PC-9 (cell line): ENCODE results near the gene MAP2K1. TPM values are rescaled to one million over a fixed set of nuclear protein-coding genes. Genes with fewer than 3 reads are reported as not detected.
"Not testable (repeated sequence)": the region's sequence is repeated elsewhere in the genome, so short reads cannot be mapped to it uniquely, and the experiment has no call there.

Experiments used
- BruUV-seq: library from RNA; stranded (reverse); fragments of 400-500 nt; replicated peaks from 2 replicates; lab custom pipeline; 2021; lab: Mats Ljungman, UMichigan
- CTCF ChIA-PET: fragments of 300-600 bp; sonication (Branson Sonifier 250); formaldehyde crosslinking; loops from one replicate; lab custom pipeline; 2022; ENCODE audit warnings: antibody characterized with exemption; lab: Charles Lee
- POLR2A ChIA-PET: fragments of 300-600 bp; sonication (Branson Sonifier 250); formaldehyde crosslinking; loops from one replicate; lab custom pipeline; 2022; ENCODE audit warnings: antibody characterized with exemption; ENCODE audit not compliant: unreplicated experiment; lab: Charles Lee
- DNase-seq, 2 experiments: peaks; one replicate each; pipeline versions ENCODE4 v3.0.0 to v3.0.0-alpha.2; 2015 to 2022; ENCODE audit warnings: mixed read lengths in 1 of 2
- H2AFZ ChIP-seq: fragments of 200-600 bp; sonication (generic); 2 replicates; pipeline ENCODE4 v1.8.1; 2017; ENCODE audit warnings: antibody characterized with exemption
- H3F3A ChIP-seq: fragments of 200-600 bp; sonication (generic); 2 replicates; pipeline ENCODE4 v1.8.1; 2017; ENCODE audit warnings: antibody characterized with exemption, mild to moderate bottlenecking, low read depth; ENCODE audit not compliant: insufficient read depth
- H3K27ac ChIP-seq: fragments of 200-600 bp; sonication (generic); 2 replicates; pipeline ENCODE4 v1.6.1; 2016; ENCODE audit warnings: mixed run types
- H3K27me3 ChIP-seq: fragments of 200-600 bp; sonication (generic); 2 replicates; pipeline ENCODE4 v1.6.1; 2016; ENCODE audit warnings: low read depth, mixed run types; ENCODE audit not compliant: insufficient read depth
- H3K36me3 ChIP-seq: fragments of 200-600 bp; sonication (generic); 2 replicates; pipeline ENCODE4 v1.6.1; 2016; ENCODE audit warnings: low read depth, mixed run types
- H3K4me1 ChIP-seq: fragments of 200-600 bp; sonication (generic); replicated peaks from 2 replicates; pipeline ENCODE4 v1.6.1; 2016; ENCODE audit warnings: mixed run types; ENCODE audit not compliant: insufficient read depth
- H3K4me2 ChIP-seq: fragments of 200-600 bp; sonication (generic); 2 replicates; pipeline ENCODE4 v1.6.1; 2017; ENCODE audit warnings: mixed run types
- H3K4me3 ChIP-seq: fragments of 200-600 bp; sonication (generic); 2 replicates; pipeline ENCODE4 v1.6.1; 2016; ENCODE audit warnings: mixed run types
- H3K79me2 ChIP-seq: fragments of 200-600 bp; sonication (generic); 2 replicates; pipeline ENCODE4 v1.6.1; 2017; ENCODE audit warnings: low read depth, mixed run types
- H3K9me2 ChIP-seq: fragments of 200-600 bp; sonication (generic); 2 replicates; pipeline ENCODE4 v1.8.1; 2017; ENCODE audit warnings: mild to moderate bottlenecking; ENCODE audit not compliant: insufficient read depth
- H3K9me3 ChIP-seq: fragments of 200-600 bp; sonication (generic); 2 replicates; pipeline ENCODE4 v1.8.1; 2016; ENCODE audit warnings: low read depth; ENCODE audit not compliant: insufficient read depth
- H4K20me1 ChIP-seq: fragments of 200-600 bp; sonication (generic); 2 replicates; pipeline ENCODE4 v1.8.1; 2017; ENCODE audit not compliant: insufficient read depth
- CTCF ChIP-seq: fragments of 200-600 bp; sonication (generic); conservative IDR thresholded peaks from 2 replicates; pipeline ENCODE4 v1.6.1; 2017; ENCODE audit warnings: mixed run types, antibody characterized with exemption, mild to moderate bottlenecking, moderate library complexity
- EZH2 ChIP-seq: fragments of 200-600 bp; sonication (generic); IDR thresholded peaks from 2 replicates; pipeline ENCODE4 v1.8.0; 2017; ENCODE audit warnings: antibody characterized with exemption, low read depth
- intact Hi-C: fragments of 100-400 bp; cut with micrococcal nuclease; formaldehyde crosslinking; loops from one replicate; pipeline ENCODE4 v1.10.0; 2022; ENCODE audit not compliant: unreplicated experiment
- total RNA-seq: library from RNA; stranded (reverse); gene quantifications from 2 replicates; pipeline ENCODE4 v1.2.3, GENCODE V29; 2021

MAP2K1 gene
- total RNA-seq, 1 experiment from 2014 or later = 78.6 TPM

GRCh38 chr15:66462627-66463026 lies 75.9 kb downstream of the MAP2K1 start:
- H4K20me1 ChIP-seq = no peaks in the 10 kb centered on the region
- H3K36me3 ChIP-seq = no peaks in the 10 kb centered on the region
- H2AFZ ChIP-seq = no peak overlapping the region
- no peak for TF ChIP-seq EZH2
- TF ChIP-seq CTCF = no peak
- POLR2A ChIA-PET = interaction anchor here (0.6 to 1.1 kb wide), 5 partner anchors 10 to 942 kb away, joined by 3 to 12 read pairs (median 5); no protein-coding TSS in a partner anchor
- no peak for DNase-seq
- BruUV-seq = TSS peak; percentile 20
- 0 out of 2 replicates have a peak, but pooled peaks cover 6% of the 10 kb centered on the region for H3K79me2 ChIP-seq
- no peaks in the 10 kb centered on the region for H3K27me3 ChIP-seq
- H3K4me3 ChIP-seq = no peak overlapping the region
- intact Hi-C loops = no loop called here
- CTCF ChIA-PET = no interaction called here
- peaks cover 32% of the 10 kb centered on the region; the same call in 1 of the 2 replicates for H3F3A ChIP-seq
- peak overlapping the region; percentile 93 for H3K27ac ChIP-seq
- peaks cover 41% of the 10 kb centered on the region for H3K4me1 ChIP-seq
- H3K9me2 ChIP-seq = no peaks in the 10 kb centered on the region
- no peaks in the 10 kb centered on the region for H3K9me3 ChIP-seq
- H3K4me2 ChIP-seq = peak overlapping the region; percentile 70

- H3K79me2 ChIP-seq, POLR2A ChIA-PET, H3K4me2 ChIP-seq, DNase-seq, H3K27me3 ChIP-seq, H3K27ac ChIP-seq, H2AFZ ChIP-seq, H3K4me3 ChIP-seq, H4K20me1 ChIP-seq, intact Hi-C loops, H3K36me3 ChIP-seq, BruUV-seq, H3K9me2 ChIP-seq, H3K9me3 ChIP-seq, CTCF ChIA-PET: not testable (repeated sequence)
- peaks cover 23% of the 10 kb centered on the region; the same call in 1 of the 2 replicates for H3F3A ChIP-seq
- H3K4me1 ChIP-seq = peaks cover 28% of the 10 kb centered on the region
Measured at GRCh38 chr15:66465294-66465693, 78.6 kb downstream of the MAP2K1 start.

GRCh38 chr15:66467162-66468040 lies 80.7 kb downstream of the MAP2K1 start:
- intact Hi-C loops, H3K9me2 ChIP-seq, BruUV-seq, POLR2A ChIA-PET, H4K20me1 ChIP-seq, H3K36me3 ChIP-seq, H3K4me3 ChIP-seq, H2AFZ ChIP-seq, H3K27me3 ChIP-seq, H3K79me2 ChIP-seq, H3K4me2 ChIP-seq, H3F3A ChIP-seq, H3K4me1 ChIP-seq, CTCF ChIA-PET, H3K9me3 ChIP-seq, H3K27ac ChIP-seq, DNase-seq: not testable (repeated sequence)

GRCh38 chr15:66470825-66471224 lies 84.1 kb downstream of the MAP2K1 start:
- H4K20me1 ChIP-seq, H3K4me2 ChIP-seq, H3K27ac ChIP-seq, H3F3A ChIP-seq, intact Hi-C loops, H2AFZ ChIP-seq, H3K27me3 ChIP-seq, BruUV-seq, H3K9me2 ChIP-seq, H3K4me3 ChIP-seq, H3K4me1 ChIP-seq, H3K9me3 ChIP-seq, H3K79me2 ChIP-seq, CTCF ChIA-PET, H3K36me3 ChIP-seq, DNase-seq: not testable (repeated sequence)
- POLR2A ChIA-PET = interaction anchor here (0.7 kb wide), 1 partner anchor 326 kb away, joined by 3 read pairs; no protein-coding TSS in a partner anchor
